GM06990 (cell line): ENCODE data around the gene HDLBP.
A peak's percentile ranks its signal among the peaks of the same experiment; 100 is the strongest.

ENCODE experiments used
- DNase-seq: peaks from one replicate; pipeline ENCODE4 v3.0.0-alpha.2; 2011; ENCODE audit not compliant: insufficient read length; ENCODE audit errors: extremely low read depth
- H3K27me3 ChIP-seq: replicated peaks from 2 replicates; pipeline ENCODE4 v1.6.0; 2011; ENCODE audit warnings: low read length; ENCODE audit not compliant: control insufficient read depth, insufficient read depth
- H3K36me3 ChIP-seq: 2 replicates; pipeline ENCODE4 v1.5.1; 2011; ENCODE audit warnings: low read length; ENCODE audit not compliant: control insufficient read depth, insufficient read depth
- H3K4me3 ChIP-seq: replicated peaks from 2 replicates; pipeline ENCODE4 v1.5.1; 2011; ENCODE audit warnings: low read depth, mild to moderate bottlenecking, control low read depth, low read length
- TF ChIP-seq, protein P1 (sequence below): IDR thresholded peaks from 2 replicates; pipeline ENCODE4 v1.5.1; 2011; ENCODE audit warnings: low read length, control low read depth, mild to moderate bottlenecking, inconsistent platforms; ENCODE audit not compliant: insufficient read depth, poor library complexity, severe bottlenecking

Gene HDLBP

GRCh38 chr2:241270531-241270930, 44.9 kb downstream of the HDLBP start:
- H3K36me3 ChIP-seq: peaks cover 18% of the 10 kb centered on the region
- TF ChIP-seq, protein P1, sequence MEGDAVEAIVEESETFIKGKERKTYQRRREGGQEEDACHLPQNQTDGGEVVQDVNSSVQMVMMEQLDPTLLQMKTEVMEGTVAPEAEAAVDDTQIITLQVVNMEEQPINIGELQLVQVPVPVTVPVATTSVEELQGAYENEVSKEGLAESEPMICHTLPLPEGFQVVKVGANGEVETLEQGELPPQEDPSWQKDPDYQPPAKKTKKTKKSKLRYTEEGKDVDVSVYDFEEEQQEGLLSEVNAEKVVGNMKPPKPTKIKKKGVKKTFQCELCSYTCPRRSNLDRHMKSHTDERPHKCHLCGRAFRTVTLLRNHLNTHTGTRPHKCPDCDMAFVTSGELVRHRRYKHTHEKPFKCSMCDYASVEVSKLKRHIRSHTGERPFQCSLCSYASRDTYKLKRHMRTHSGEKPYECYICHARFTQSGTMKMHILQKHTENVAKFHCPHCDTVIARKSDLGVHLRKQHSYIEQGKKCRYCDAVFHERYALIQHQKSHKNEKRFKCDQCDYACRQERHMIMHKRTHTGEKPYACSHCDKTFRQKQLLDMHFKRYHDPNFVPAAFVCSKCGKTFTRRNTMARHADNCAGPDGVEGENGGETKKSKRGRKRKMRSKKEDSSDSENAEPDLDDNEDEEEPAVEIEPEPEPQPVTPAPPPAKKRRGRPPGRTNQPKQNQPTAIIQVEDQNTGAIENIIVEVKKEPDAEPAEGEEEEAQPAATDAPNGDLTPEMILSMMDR: no peak
- H3K27me3 ChIP-seq: no peaks in the 10 kb centered on the region
- DNase-seq: no peak
- peak overlapping the region; percentile 76 for H3K4me3 ChIP-seq

GRCh38 chr2:241269707-241270520, 45.6 kb downstream of the HDLBP start:
- DNase-seq: no peak
- no peaks in the 10 kb centered on the region for H3K27me3 ChIP-seq
- H3K4me3 ChIP-seq: no peak overlapping the region; the same call in 1 of the 2 replicates
- TF ChIP-seq, protein P1: no peak
- peaks cover 22% of the 10 kb centered on the region for H3K36me3 ChIP-seq

DNA sequence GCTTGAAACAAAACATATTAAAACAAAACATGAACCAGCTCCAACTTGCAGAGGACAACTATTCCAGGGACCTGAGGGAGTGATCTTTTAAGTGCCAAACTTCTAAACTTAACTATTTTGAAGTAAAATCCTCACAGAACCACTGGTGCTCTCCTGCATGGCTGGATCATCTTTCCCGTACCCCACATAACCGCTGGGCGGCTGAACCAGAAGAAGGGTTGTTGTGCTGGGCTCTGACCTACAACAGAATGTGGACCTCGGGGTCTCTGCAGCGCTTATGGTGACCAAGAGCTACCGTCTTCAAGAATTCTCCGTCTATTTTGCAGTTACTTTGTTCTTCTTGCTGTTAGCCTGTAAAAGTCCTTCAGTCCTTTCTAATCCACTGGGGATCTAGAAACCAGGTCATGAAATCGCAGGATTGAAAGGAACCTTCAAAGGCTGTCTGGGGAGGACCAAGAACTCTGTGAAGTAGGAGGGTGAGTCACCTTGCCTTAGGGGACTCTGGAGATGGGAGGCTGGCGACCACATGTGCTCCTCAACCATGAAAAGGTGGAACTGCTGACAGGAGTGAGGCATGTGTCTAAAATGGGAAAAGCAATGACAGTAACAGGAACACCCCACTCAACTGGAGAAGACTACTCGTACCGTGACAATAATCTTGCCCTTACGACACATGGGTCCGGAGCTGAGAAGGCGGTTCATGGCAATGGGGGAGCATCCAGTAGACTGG, 46.6 kb downstream of the HDLBP start:
- TF ChIP-seq, protein P1: no peak
- H3K27me3 ChIP-seq: no peaks in the 10 kb centered on the region
- H3K36me3 ChIP-seq: peaks cover 28% of the 10 kb centered on the region
- H3K4me3 ChIP-seq: no peak overlapping the region
- no peak for DNase-seq

DNA sequence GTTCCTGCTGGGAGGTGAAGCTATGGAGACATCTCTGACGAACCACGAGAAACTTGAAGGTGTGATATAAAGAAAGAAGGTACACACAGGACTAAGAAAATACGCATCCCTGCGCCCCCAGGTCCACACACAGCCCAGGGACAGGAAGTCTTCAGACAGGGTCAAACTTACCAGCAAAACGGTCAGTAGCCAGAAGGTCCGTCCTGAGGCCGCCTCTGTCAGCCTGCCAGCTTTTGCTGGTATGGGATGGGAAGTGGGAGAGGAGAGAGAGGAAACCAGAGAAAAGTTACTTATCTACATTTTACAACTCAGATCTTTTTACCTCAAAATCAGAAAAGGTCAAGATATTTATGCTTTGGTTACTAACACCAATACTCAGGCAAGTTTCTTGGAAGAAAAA, 47.2 kb downstream of the HDLBP start:
- TF ChIP-seq, protein P1: no peak
- no peak for DNase-seq
- no peaks in the 10 kb centered on the region for H3K27me3 ChIP-seq
- peaks cover 31% of the 10 kb centered on the region for H3K36me3 ChIP-seq
- H3K4me3 ChIP-seq: no peak overlapping the region

GRCh38 chr2:241267249-241268067, 48.0 kb downstream of the HDLBP start:
- H3K27me3 ChIP-seq: no peaks in the 10 kb centered on the region
- TF ChIP-seq, protein P1: peak; percentile 22
- no peak overlapping the region for H3K4me3 ChIP-seq
- no peak for DNase-seq
- peaks cover 40% of the 10 kb centered on the region for H3K36me3 ChIP-seq
